Fibroblast of lung (primary cell): ENCODE results near the gene SNX30.

Experiments
- CTCF ChIP-seq, 2 donors: IDR thresholded peaks in 1 of 2; conservative IDR thresholded peaks in 1 of 2; 1 replicate in 1 of 2; 2 replicates in 1 of 2; pipeline ENCODE4 v1.5.1; 2011 to 2012; ENCODE audit warnings: low read length in 2 of 2, control low read depth in 1 of 2, inconsistent platforms in 1 of 2, low read depth in 1 of 2, mild to moderate bottlenecking in 1 of 2
- EZH2 ChIP-seq: IDR thresholded peaks from 2 replicates; pipeline ENCODE4 v1.5.1; 2012; ENCODE audit warnings: low read length, control low read depth, mild to moderate bottlenecking; ENCODE audit errors: missing control alignments

DNA sequence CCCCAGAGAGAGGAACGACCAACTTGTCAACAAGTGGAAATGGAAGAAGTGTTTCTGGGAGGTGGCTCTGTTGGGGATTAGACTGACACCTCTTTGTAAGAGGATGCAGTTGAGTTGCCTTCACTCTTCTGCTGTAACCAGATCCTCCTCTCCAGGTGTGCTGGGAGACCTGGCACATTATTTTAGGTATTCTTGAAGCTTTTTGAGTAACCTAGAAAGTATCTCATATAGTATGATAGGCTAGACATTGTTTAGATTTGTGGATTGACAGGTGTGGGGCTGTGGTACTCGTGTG lies 21.6 kb downstream of the SNX30 start:
- TF ChIP-seq CTCF (conservative IDR thresholded peaks at IDR 0.05 in 1 of 2, IDR thresholded peaks at IDR 0.05 in 1 of 2; ENCODE audit: low read depth in 1 of 2, low read length in 2 of 2) (no peak), EZH2 (no peak)
